ENCODE data around the gene HACD2.

DNA sequence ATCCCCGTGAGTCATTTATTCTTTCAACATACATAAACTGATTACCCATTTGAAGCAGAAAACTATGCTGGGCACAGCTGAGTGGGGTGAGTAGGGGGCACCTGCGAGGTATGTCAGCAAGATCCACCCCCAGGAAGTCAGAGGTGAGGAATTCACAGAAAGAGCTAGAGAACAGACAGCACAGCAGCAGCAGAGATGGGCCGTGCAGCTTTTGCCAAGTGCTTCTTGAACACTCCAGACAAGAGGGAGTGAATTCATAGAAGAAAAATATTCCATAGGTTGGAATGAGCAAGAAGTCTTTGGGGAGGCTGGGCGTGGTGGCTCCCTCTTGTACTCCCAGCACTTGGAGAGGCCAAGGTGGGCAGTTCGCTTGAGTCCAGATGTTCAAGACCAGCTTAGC lies 126.6 kb downstream of the HACD2 start:
- TF ChIP-seq, protein P1, sequence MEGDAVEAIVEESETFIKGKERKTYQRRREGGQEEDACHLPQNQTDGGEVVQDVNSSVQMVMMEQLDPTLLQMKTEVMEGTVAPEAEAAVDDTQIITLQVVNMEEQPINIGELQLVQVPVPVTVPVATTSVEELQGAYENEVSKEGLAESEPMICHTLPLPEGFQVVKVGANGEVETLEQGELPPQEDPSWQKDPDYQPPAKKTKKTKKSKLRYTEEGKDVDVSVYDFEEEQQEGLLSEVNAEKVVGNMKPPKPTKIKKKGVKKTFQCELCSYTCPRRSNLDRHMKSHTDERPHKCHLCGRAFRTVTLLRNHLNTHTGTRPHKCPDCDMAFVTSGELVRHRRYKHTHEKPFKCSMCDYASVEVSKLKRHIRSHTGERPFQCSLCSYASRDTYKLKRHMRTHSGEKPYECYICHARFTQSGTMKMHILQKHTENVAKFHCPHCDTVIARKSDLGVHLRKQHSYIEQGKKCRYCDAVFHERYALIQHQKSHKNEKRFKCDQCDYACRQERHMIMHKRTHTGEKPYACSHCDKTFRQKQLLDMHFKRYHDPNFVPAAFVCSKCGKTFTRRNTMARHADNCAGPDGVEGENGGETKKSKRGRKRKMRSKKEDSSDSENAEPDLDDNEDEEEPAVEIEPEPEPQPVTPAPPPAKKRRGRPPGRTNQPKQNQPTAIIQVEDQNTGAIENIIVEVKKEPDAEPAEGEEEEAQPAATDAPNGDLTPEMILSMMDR (conservative IDR thresholded peaks at IDR 0.05 in 1 of 2, IDR thresholded peaks at IDR 0.05 in 1 of 2; ENCODE audit: extremely low read depth in 1 of 2, insufficient read depth in 1 of 2, low read depth in 1 of 2, low read length in 2 of 2), result no peak
- no peak for TF ChIP-seq EZH2 (IDR thresholded peaks at IDR 0.05; ENCODE audit: borderline replicate concordance, low read length)
